ENCODE data around the gene CKMT2.

Gene CKMT2

DNA sequence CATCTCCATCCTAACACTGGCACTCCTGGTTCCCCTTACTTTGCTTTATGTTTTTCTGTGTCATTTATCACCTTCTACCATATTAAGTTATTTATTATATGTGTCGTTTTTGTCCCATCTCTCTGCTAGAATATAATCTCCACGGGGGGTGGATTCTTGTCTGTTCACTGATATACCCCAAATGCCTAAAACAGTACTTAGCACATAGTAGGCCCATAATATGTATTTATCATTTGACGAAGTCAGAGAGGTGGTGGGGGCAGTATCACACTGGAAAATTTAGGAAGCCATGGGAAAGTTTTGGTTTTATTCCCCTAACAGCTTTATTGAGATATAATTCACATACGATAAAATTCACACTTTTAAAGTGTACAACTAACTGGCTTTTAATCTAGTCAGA, 82.7 kb downstream of the CKMT2 start:
- Mint-ChIP-seq H3K36me3 (ENCODE audit: low read depth) (peaks cover 21% of the 10 kb centered on the region), H3K4me1 (ENCODE audit: low read depth) (no peaks in the 10 kb centered on the region), H3K4me3 (no peak overlapping the region), H3K27ac (no peak overlapping the region), H3K27me3 (ENCODE audit: low read depth) (no peaks in the 10 kb centered on the region), H3K9me3 (no peaks in the 10 kb centered on the region)
